ENCODE measurements around the gene DRICH1.
"Not testable (repeated sequence)": the region's sequence is repeated elsewhere in the genome, so short reads cannot be mapped to it uniquely, and the experiment has no call there.

The DRICH1 gene

GRCh38 chr22:23597576-23598268, 34.4 kb downstream of the DRICH1 start:
- H3K36me3 ChIP-seq (ENCODE audit: insufficient read depth, low read length); H3K9me3 ChIP-seq (ENCODE audit: control insufficient read depth, insufficient read depth, low read length); H3K9ac ChIP-seq (ENCODE audit: low read depth, low read length); H3K4me1 ChIP-seq (ENCODE audit: insufficient read depth, low read length): not testable (repeated sequence)

- not testable (repeated sequence) for H3K9ac ChIP-seq (ENCODE audit: low read depth, low read length); H3K9me3 ChIP-seq (ENCODE audit: control insufficient read depth, insufficient read depth, low read length); H3K36me3 ChIP-seq (ENCODE audit: insufficient read depth, low read length); H3K4me1 ChIP-seq (ENCODE audit: insufficient read depth, low read length)
Measured at GRCh38 chr22:23595904-23596303, 36.2 kb downstream of the DRICH1 start.

GRCh38 chr22:23591846-23592245, 40.3 kb downstream of the DRICH1 start:
- Histone ChIP-seq H3K9me3 (ENCODE audit: control insufficient read depth, insufficient read depth, low read length) (no peaks in the 10 kb centered on the region), H3K9ac (ENCODE audit: low read depth, low read length) (no peak overlapping the region), H3K4me1 (ENCODE audit: insufficient read depth, low read length) (peaks cover 6% of the 10 kb centered on the region; the same call in 1 of the 2 replicates), H3K36me3 (ENCODE audit: insufficient read depth, low read length) (no peaks in the 10 kb centered on the region)

- no peaks in the 10 kb centered on the region for H3K9me3 ChIP-seq (ENCODE audit: control insufficient read depth, insufficient read depth, low read length)
- H3K36me3 ChIP-seq (ENCODE audit: insufficient read depth, low read length) = no peaks in the 10 kb centered on the region
- no peak overlapping the region for H3K9ac ChIP-seq (ENCODE audit: low read depth, low read length)
- H3K4me1 ChIP-seq (ENCODE audit: insufficient read depth, low read length) = peaks cover 6% of the 10 kb centered on the region; the same call in 1 of the 2 replicates
Measured at GRCh38 chr22:23591201-23591791, 40.8 kb downstream of the DRICH1 start.

- H3K9ac ChIP-seq (ENCODE audit: low read depth, low read length) = no peak overlapping the region
Measured at GRCh38 chr22:23583836-23584235, 48.3 kb downstream of the DRICH1 start.

GRCh38 chr22:23583153-23583552, 49.0 kb downstream of the DRICH1 start:
- Histone ChIP-seq H3K4me1 (ENCODE audit: insufficient read depth, low read length) (no peaks in the 10 kb centered on the region), H3K9ac (ENCODE audit: low read depth, low read length) (no peak overlapping the region), H3K9me3 (ENCODE audit: control insufficient read depth, insufficient read depth, low read length) (no peaks in the 10 kb centered on the region), H3K36me3 (ENCODE audit: insufficient read depth, low read length) (no peaks in the 10 kb centered on the region)

More at GRCh38 chr22:23583836-23584235, 48.3 kb downstream of the DRICH1 start:
- Histone ChIP-seq H3K36me3 (ENCODE audit: insufficient read depth, low read length) (no peaks in the 10 kb centered on the region), H3K4me1 (ENCODE audit: insufficient read depth, low read length) (no peaks in the 10 kb centered on the region), H3K9me3 (ENCODE audit: control insufficient read depth, insufficient read depth, low read length) (no peaks in the 10 kb centered on the region)

GRCh38 chr22:23581260-23581650, 50.9 kb downstream of the DRICH1 start:
- no peaks in the 10 kb centered on the region for H3K9me3 ChIP-seq (ENCODE audit: control insufficient read depth, insufficient read depth, low read length)
- no peak overlapping the region for H3K9ac ChIP-seq (ENCODE audit: low read depth, low read length)
- no peaks in the 10 kb centered on the region for H3K36me3 ChIP-seq (ENCODE audit: insufficient read depth, low read length)
- H3K4me1 ChIP-seq (ENCODE audit: insufficient read depth, low read length) = no peaks in the 10 kb centered on the region

- Histone ChIP-seq H3K36me3 (ENCODE audit: insufficient read depth, low read length) (no peaks in the 10 kb centered on the region), H3K9ac (ENCODE audit: low read depth, low read length) (no peak overlapping the region)
Measured at GRCh38 chr22:23580576-23581259, 51.4 kb downstream of the DRICH1 start.

GRCh38 chr22:23579870-23580575, 52.1 kb downstream of the DRICH1 start, which contains the start of gene IGLL1:
IGLL1 (minus strand) TSS chr22:23580290; CDS start chr22:23580190, 100 bp downstream.
- no peaks in the 10 kb centered on the region for H3K4me1 ChIP-seq (ENCODE audit: insufficient read depth, low read length)
- H3K9ac ChIP-seq (ENCODE audit: low read depth, low read length) = no peak within 1 kb of the TSS
- H3K36me3 ChIP-seq (ENCODE audit: insufficient read depth, low read length) = no peaks in the 10 kb centered on the region
- no peaks in the 10 kb centered on the region for H3K9me3 ChIP-seq (ENCODE audit: control insufficient read depth, insufficient read depth, low read length)

More at GRCh38 chr22:23580576-23581259, 51.4 kb downstream of the DRICH1 start:
- no peaks in the 10 kb centered on the region for H3K4me1 ChIP-seq (ENCODE audit: insufficient read depth, low read length)
- no peaks in the 10 kb centered on the region for H3K9me3 ChIP-seq (ENCODE audit: control insufficient read depth, insufficient read depth, low read length)

GRCh38 chr22:23579280-23579679, 52.8 kb downstream of the DRICH1 start:
- Histone ChIP-seq H3K9ac (ENCODE audit: low read depth, low read length) (no peak overlapping the region), H3K4me1 (ENCODE audit: insufficient read depth, low read length) (peaks cover 3% of the 10 kb centered on the region; the same call in 1 of the 2 replicates), H3K9me3 (ENCODE audit: control insufficient read depth, insufficient read depth, low read length) (no peaks in the 10 kb centered on the region), H3K36me3 (ENCODE audit: insufficient read depth, low read length) (no peaks in the 10 kb centered on the region)

- H3K4me1 ChIP-seq (ENCODE audit: insufficient read depth, low read length) = peaks cover 3% of the 10 kb centered on the region; the same call in 1 of the 2 replicates
- no peak overlapping the region for H3K9ac ChIP-seq (ENCODE audit: low read depth, low read length)
- no peaks in the 10 kb centered on the region for H3K36me3 ChIP-seq (ENCODE audit: insufficient read depth, low read length)
- no peaks in the 10 kb centered on the region for H3K9me3 ChIP-seq (ENCODE audit: control insufficient read depth, insufficient read depth, low read length)
Measured at GRCh38 chr22:23578306-23578705, 53.8 kb downstream of the DRICH1 start.

GRCh38 chr22:23576681-23577080, 55.4 kb downstream of the DRICH1 start:
- Histone ChIP-seq H3K9ac (ENCODE audit: low read depth, low read length) (no peak overlapping the region), H3K4me1 (ENCODE audit: insufficient read depth, low read length) (peaks cover 3% of the 10 kb centered on the region; the same call in 1 of the 2 replicates), H3K36me3 (ENCODE audit: insufficient read depth, low read length) (no peaks in the 10 kb centered on the region), H3K9me3 (ENCODE audit: control insufficient read depth, insufficient read depth, low read length) (no peaks in the 10 kb centered on the region)

- no peaks in the 10 kb centered on the region for H3K9me3 ChIP-seq (ENCODE audit: control insufficient read depth, insufficient read depth, low read length)
- H3K36me3 ChIP-seq (ENCODE audit: insufficient read depth, low read length) = no peaks in the 10 kb centered on the region
- H3K4me1 ChIP-seq (ENCODE audit: insufficient read depth, low read length) = peaks cover 3% of the 10 kb centered on the region; the same call in 1 of the 2 replicates
- H3K9ac ChIP-seq (ENCODE audit: low read depth, low read length) = no peak overlapping the region
Measured at GRCh38 chr22:23575601-23576000, 56.5 kb downstream of the DRICH1 start.

- Histone ChIP-seq H3K36me3 (ENCODE audit: insufficient read depth, low read length) (no peaks in the 10 kb centered on the region), H3K4me1 (ENCODE audit: insufficient read depth, low read length) (peaks cover 3% of the 10 kb centered on the region; the same call in 1 of the 2 replicates), H3K9ac (ENCODE audit: low read depth, low read length) (no peak overlapping the region), H3K9me3 (ENCODE audit: control insufficient read depth, insufficient read depth, low read length) (no peaks in the 10 kb centered on the region)
Measured at GRCh38 chr22:23574877-23575276, 57.2 kb downstream of the DRICH1 start.

Measured in ES-I3 (cell line).